GM18868 (cell line): Measurements from ENCODE around the gene TET1.
"Not testable (repeated sequence)": the region's sequence is repeated elsewhere in the genome, so short reads cannot be mapped to it uniquely, and the experiment has no call there.

ENCODE experiments used
- ATAC-seq: cut with Tn5 transposase; IDR thresholded peaks from one replicate; pipeline ENCODE4 v1.9.1; 2021; ENCODE audit warnings: mild to moderate bottlenecking, moderate library complexity; ENCODE audit not compliant: unreplicated experiment

TET1 gene

GRCh38 chr10:68604441-68604840 lies 44.3 kb downstream of the TET1 start:
- no peak for ATAC-seq

- ATAC-seq = no peak
Measured at GRCh38 chr10:68606918-68607317, 46.8 kb downstream of the TET1 start.

GRCh38 chr10:68610023-68610422 lies 49.9 kb downstream of the TET1 start:
- ATAC-seq = not testable (repeated sequence)

DNA sequence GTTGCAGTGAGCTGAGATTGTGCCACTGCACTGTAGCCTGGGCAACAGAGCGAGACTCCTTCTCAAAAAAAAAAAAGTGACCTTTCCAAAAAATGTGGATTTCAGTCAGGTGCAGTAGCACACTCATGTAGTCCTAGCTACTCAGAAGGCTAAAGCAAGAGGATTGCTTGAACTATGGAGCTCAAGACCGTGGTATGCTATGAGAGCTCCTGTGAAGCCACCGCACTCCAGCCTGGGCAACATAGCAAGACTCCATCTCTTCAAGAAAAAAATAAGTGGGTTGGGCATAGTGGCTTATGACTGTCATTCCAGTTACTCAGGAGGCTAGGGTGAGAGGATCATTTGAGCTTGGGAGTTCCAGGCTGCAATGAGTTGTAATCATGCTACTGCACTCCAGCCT lies 51.1 kb downstream of the TET1 start:
- no peak for ATAC-seq

DNA sequence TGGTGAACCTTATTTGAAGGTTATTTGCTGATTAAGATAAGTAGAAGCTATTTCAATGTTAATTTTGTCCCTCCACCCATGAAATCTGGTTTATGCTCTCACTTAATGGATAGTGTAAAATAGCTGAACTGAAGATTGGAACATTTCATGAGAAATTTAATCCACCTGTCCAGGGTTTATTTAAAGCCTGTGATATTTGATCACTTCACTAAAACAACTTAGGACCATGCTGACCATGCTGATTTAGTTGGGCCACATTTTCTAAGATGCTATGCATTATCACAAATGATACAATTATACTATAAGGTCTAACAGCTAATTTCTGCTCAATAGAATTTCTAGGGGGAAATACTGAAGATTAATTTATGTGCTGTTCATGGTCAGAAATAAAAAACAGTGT lies 53.8 kb downstream of the TET1 start:
- not testable (repeated sequence) for ATAC-seq

DNA sequence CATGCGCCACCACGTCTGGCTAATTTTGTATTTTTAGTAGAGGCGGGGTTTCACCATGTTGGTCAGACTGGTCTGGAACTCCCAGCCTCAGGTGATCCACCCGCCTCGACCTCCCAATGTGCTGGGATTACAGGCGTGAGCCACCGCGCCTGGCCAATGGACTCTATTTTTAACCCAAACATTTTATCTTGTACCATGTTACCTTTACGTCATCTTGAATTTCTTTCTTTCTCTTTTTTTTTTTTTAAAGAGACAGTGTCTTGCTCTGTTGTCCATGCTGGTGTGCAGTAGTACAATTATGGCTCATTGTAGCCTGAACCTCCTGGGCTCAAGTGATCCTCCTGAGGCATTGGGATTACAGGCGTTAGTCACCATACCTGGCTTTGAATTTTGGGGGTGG lies 57.6 kb downstream of the TET1 start:
- ATAC-seq = not testable (repeated sequence)

- no peak for ATAC-seq
Measured at GRCh38 chr10:68618234-68618633, 58.1 kb downstream of the TET1 start.

DNA sequence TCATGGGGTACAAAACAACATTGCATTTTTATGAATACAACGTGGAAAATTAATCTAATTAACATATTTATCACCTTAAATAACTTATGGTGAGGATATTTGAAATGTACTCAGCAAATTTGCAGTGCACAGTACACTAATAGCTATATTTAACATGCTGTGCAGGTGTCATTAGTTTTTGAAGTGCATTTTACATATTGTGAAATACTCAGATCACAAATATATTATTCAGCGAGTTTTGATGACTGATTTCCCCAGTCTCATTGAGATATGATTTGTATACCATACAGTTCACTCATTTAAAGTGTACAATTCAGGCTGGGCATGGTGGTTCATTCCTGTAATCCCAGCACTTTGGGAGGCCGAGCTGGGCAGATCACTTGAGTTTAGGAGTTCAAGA lies 59.5 kb downstream of the TET1 start:
- ATAC-seq = no peak

DNA sequence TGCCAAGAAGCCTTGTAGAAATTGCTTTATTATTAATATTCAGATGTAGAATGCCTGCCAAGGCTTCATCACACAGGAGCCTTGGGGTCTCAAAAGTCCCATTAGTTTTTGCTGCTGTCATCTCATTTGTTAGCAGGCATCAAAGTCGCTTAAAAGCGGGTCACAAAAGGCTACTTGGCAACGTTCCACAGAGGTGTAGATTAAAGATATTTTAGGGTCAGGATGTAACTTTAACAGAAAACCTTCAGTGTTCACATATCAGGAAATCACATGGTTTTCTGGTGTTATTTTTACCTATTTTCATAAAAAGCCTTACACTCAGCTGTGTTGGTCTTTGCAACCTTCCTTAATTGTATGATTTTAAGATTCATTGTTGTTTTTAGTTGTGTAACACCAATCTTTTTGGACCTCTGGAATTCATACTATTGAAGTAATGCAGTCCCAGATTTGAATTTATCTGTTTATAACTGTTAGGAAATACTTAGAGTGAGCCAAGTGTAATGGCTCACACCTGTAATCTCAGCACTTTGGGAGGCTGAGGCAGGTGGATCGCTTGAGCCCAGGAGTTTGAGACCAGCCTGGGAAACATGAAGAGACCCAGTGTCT lies 65.3 kb downstream of the TET1 start:
- no peak for ATAC-seq

DNA sequence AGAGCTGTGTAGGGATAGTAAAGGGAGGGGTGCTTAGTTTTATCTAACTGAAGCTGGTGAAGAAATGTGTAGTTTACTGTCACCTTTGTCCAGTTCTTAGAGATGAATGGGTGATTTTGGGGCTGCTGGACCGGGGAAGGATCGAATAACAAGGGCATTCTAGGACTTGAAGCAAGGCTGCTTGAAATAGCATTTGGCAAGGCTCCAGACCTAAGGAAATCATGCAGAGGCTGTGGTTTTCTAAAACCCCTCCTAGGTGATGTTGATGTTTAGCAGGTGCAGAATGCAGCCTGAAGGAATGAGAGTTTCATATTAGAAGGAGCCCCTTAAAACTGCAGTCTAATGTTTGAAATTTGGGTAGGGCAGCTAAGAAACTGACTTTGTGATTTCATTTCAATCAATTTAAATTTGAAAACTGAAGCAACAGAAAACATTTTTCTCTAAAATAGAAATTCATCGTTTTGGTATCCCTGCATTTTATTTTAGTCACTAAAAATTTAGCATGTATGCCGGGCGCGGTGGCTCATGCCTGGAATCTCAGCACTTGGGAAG lies 68.5 kb downstream of the TET1 start:
- no peak for ATAC-seq

DNA sequence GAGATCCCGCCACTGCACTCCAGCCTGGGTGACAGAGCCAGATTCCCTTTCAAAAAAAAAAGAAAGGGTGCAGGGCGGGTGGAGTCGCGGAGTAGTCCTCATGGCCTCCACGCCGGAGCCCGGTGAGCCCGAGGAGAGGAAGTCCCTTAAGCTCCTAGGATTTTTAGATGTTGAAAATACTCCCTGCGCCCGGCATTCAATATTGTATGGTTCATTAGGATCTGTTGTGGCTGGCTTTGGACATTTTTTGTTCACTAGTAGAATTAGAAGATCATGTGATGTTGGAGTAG lies 72.1 kb downstream of the TET1 start:
- ATAC-seq = not testable (repeated sequence)

- ATAC-seq = no peak
Measured at GRCh38 chr10:68633281-68633680, 73.1 kb downstream of the TET1 start.

DNA sequence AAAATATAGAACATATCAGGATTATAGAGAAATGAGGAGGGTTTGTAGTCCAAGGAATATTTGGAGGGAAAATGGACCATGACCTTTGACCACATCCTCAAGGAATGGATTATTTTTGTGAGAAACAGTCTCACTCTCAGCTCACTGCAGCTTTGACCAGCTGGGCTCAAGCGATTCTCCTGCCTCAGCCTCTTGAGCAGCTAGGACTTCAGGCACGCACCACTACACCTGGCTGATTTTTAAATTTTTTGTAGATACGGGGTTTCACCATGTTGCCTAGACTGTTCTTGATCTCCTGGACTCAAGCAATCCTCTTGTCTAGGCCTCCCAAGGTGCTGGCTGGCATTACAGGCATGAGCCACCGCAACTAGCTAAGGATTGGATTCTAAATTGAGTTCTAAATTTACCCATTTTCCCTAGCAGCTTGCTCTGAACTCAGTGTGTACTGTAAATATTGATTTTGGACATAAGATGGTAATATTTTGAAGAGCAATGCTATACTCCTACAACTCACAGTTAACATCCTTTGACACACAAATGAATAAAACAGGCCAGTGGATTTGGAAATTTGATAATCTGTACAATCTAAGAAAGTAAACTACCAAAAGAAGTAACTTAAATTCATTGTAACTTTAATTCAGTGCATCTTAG lies 73.8 kb downstream of the TET1 start:
- no peak for ATAC-seq

DNA sequence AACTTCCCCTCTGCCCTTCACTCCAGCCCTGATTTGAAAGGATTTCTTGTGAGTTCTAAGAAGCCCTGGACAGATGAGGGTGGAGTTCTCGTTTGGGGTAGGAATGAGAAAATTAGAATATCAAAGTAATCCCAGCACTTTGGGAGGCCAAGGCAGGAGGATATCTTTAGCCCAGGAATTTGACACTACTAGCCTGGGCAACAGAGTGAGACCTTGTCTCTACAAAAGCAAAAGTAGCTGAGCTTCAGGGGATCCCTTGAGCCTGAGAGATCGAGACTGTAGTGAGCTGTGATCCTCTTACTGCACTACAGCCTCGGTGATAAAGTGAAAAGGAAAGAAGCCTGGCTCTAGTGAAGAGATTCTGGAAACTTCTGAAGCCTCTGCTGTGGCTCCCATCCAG lies 76.2 kb downstream of the TET1 start:
- ATAC-seq = no peak

- not testable (repeated sequence) for ATAC-seq
Measured at GRCh38 chr10:68643550-68643949, 83.4 kb downstream of the TET1 start.

GRCh38 chr10:68647672-68648341 lies 87.7 kb downstream of the TET1 start:
- no peak for ATAC-seq

DNA sequence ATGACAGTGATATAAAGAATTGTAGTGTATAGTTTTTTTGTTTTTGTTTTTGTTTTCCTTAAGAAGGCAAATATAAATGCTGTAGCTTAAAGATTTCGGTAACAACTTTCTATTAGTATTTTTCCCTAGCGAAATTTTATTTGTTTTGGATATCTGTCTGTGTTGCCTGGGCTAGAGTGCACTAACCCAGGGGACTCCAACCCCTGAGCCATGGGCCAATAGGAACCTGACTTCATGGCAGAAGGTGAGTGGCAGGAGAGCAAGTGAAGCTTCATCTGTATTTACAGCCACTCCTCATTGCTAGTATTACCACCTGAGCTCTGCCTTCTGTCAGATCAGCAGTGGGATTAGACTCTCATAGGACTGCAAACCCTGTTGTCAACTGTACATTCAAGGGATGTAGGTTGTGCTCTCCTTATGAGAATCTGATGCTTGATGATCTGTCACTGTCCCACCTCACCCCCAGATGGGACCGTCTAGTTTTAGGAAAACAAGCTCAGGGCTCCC lies 95.5 kb downstream of the TET1 start:
- no peak for ATAC-seq

GRCh38 chr10:68665841-68666240 lies 105.7 kb downstream of the TET1 start:
- ATAC-seq = no peak

- ATAC-seq = no peak
Measured at GRCh38 chr10:68666280-68666760, 106.2 kb downstream of the TET1 start.

DNA sequence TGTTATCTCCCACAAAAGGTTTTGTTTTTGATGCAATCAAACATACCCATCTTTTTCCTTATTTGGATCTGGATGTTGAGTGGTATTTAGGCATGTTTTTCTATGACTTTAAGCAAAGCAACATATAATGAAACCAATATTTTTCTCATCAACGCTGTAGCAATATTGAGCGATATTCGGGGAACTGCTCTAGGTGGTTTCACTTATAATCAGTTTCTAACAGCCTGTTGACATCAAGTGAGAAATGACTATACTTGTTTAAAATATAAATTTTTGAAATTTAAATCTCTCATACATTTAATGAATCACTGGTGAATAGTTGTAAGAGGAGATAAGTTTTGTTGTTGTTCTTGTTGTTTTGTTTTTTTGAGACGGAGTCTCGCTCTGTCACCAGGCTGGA lies 108.1 kb downstream of the TET1 start:
- no peak for ATAC-seq

- no peak for ATAC-seq
Measured at GRCh38 chr10:68668972-68669371, 108.8 kb downstream of the TET1 start.

GRCh38 chr10:68684413-68684812 lies 124.3 kb downstream of the TET1 start:
- ATAC-seq = no peak
